GM21576 (cell line): ENCODE results near the gene SLN.

Experiments
- ATAC-seq: cut with Tn5 transposase; IDR thresholded peaks from one replicate; pipeline ENCODE4 v1.9.1; 2021; ENCODE audit warnings: mild to moderate bottlenecking, moderate library complexity; ENCODE audit not compliant: unreplicated experiment

Gene SLN

DNA sequence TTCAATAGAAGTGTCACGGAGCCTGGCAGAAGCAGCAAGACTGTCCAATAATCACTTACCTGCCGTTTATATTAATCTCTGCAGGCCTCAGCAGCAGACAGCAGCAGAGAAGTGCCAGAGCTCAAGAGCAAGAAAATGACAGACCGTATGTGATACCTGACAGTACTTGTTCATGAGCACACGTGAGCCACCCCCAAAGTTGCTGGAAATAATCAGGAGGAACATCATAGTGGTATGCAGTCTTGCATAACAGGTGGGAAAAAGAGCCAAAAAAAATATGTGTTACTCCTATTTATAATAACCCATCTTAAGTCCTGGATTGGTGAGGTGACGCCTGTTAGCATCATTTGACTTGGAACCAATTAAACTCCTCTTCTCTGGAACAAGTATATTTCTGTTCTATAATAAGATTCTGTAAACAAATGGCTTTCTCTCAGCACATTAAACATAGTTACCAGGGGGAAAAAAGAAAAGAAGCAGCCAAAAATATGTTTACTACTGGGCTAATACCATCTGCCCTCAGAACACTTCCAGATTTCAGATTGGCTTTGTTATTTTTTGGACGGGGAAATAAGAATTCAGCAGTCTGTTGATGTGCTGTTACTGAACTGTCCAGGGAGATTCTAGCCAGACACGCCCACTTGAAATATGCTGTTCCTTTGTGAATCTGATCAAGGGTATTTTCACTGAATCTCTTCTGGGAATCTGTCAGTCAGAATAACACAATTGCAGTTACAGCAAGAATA lies 7.9 kb upstream of the SLN start:
- ATAC-seq = no peak

- no peak for ATAC-seq
Measured at GRCh38 chr11:107719073-107719472, 7.2 kb upstream of the SLN start.

DNA sequence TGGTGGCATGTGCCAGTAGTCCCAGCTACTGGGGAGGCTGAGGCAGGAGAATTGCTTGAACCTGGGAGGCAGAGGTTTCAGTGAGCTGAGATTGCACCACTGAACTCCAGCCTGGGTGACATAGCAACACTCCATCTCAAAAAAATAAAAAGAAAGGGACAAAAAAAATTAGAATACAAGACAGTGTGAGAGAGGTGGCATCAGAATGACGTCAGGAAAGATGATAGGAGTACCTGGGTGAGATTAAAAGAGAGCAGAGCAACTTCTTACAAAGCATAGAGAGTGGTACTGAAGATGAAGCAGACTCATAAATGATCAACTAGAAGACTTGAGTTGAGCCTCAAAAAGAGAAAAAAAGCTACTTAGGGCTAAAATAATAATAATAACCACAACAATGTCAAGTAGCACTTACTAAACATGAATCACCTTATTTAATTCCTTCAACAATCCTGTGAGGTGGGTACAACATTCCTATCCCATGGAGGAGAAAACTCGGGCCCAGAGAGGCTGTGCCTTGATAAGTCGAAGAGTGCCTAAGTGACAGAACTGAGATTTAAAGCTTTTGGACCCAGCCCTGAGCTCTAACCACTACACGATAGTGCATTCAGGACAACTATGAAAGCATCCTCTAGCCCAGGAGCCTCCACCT lies 5.2 kb upstream of the SLN start:
- ATAC-seq = no peak

DNA sequence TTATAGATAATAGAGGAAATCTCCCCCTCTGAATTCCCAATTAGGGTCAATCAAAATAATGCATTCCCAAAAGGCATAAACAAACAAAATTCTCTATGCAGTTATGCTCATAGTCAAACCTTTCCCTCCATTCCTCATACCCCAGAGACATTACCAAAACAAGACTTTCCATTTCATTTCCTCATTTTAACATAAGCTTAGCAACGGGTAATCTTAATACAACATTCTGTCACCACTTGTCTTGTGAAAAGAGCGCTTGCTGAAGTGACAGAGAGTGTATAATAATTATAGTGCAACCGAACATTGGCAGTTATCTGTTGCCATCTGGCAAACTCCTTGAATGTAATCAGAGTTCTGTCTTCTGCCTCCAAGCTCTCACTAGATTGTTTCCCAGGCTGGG lies 1.2 kb upstream of the SLN start:
- ATAC-seq = no peak

- ATAC-seq = no peak
Measured at GRCh38 chr11:107710301-107710700, 1.6 kb downstream of the SLN start.

DNA sequence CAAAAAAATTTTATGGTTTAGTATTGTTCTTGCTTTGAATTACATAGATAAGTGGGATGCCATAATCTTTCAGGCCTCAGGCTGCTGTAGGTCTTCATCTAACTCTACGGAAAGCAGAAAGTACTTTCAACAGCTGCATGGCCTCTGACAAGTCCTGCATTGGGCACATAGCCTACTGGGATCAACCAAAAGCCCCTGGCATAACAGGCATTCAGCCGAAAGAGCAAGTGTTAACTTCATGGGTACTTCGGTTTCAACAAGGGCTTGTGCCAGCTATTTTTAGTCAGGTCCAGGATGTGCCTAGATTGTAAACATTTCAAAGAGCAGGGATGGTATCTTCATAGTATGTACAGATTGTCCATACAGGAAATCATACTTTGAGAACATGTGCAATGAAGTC lies 3.1 kb downstream of the SLN start:
- no peak for ATAC-seq

DNA sequence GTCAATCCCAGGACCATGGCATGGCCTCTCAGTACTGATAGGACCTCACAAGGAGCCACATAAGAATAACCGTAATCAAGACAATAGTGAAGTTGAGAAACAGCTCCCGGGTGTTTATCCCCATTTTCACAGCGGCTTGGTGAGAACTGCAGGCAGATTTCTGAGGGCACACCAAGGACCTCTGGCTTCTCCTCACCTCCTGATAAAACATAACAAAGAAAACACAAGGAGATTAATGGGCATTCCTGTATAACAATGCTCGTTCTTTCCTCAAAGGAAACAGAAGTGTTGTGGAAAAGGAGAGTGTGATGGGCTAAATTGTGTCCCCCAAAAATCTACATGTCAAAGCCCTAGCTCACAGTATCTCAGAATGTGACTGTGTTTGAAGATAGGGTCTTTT lies 4.0 kb downstream of the SLN start:
- ATAC-seq = no peak

DNA sequence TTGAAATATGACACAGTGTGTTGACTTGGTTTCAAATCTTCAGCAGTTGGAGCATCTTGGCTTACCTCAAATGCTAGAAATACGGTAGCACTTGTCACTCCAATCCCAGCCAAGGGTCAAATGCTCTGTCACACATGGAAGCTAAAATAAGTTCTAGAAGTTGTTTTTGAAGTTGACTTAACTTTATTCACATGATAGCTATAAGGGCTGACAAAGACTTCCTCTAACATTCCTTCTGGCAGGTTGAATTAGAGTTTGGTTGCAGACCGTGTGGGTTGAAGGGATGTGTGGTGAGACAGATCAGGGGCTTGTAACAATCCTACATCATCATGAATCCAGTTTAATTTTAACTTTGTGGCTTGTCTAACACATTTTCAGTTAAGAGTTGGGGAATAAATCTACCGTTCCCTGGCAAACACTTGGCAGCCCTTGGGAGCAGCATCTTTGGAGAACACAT lies 4.6 kb downstream of the SLN start:
- ATAC-seq = no peak

- ATAC-seq = no peak
Measured at GRCh38 chr11:107706531-107706930, 5.3 kb downstream of the SLN start.

DNA sequence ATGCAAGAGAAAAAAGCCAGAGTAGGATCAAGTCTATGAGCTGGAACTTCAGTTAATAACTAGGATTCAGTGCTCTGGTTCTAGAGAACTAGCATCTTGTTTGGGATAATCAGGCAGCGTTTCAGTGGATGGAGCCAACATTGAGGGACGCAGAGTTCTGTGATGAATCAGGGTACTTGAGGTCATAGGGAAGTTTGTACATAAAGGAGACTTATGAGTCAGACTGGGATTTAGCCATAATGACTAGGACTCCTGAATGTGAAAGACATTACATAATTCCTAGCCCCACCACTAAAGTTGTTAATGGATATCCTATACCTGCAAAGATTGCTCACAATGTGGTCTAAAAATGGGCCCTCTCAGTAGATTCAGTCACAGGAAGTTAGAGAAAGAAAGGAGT lies 6.8 kb downstream of the SLN start:
- no peak for ATAC-seq

DNA sequence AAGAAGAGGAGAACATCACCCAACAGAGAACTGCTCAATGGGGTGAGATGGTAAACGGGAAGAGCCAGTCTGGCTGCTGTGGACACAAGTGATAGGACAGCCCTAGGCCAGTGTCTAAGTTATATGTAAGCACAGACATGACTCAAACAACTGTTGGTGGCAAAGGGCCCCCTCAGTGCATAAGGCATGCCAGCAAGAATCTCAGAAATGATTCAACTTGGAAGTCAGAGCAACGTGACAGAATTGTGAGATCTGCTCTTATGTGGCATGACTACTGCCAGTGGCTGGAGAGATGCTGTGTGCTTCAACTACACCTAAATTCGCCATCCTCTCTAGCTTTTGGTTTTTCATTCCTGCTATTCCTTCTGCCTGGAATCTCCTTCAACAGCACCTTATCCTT lies 7.4 kb downstream of the SLN start:
- no peak for ATAC-seq

- no peak for ATAC-seq
Measured at GRCh38 chr11:107702723-107703122, 9.1 kb downstream of the SLN start.

DNA sequence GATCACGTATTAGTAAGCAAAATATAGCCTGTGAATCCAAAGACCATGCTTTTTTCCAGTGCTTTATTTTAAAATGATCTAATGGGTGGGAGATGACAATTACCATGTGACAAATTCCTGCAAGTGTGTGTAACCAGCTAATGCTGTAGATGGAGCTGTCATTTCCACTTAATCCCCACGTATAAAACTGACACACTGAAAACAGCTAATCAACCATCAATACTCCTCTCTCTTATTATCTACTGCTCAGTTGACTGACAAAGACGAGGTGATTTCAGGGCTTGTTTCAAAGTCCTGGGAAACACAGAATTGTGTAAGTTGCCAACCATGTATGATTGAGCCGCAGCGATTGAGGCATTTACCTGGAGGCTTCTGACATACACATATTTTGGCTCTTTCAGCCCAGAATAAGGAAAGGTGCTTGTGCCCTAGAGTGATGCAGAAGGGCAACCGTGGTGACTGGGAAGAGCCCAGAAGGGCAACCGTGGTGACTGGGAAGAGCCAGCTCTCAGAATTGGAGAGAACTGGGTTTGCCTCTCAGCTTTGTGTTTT lies 9.7 kb downstream of the SLN start:
- no peak for ATAC-seq

- no peak for ATAC-seq
Measured at GRCh38 chr11:107699371-107700285, 12.2 kb downstream of the SLN start.

GRCh38 chr11:107697291-107697690 lies 14.6 kb downstream of the SLN start:
- ATAC-seq = no peak

GRCh38 chr11:107696140-107696539 lies 15.7 kb downstream of the SLN start:
- ATAC-seq = no peak

- ATAC-seq = no peak
Measured at GRCh38 chr11:107695446-107695845, 16.4 kb downstream of the SLN start.

DNA sequence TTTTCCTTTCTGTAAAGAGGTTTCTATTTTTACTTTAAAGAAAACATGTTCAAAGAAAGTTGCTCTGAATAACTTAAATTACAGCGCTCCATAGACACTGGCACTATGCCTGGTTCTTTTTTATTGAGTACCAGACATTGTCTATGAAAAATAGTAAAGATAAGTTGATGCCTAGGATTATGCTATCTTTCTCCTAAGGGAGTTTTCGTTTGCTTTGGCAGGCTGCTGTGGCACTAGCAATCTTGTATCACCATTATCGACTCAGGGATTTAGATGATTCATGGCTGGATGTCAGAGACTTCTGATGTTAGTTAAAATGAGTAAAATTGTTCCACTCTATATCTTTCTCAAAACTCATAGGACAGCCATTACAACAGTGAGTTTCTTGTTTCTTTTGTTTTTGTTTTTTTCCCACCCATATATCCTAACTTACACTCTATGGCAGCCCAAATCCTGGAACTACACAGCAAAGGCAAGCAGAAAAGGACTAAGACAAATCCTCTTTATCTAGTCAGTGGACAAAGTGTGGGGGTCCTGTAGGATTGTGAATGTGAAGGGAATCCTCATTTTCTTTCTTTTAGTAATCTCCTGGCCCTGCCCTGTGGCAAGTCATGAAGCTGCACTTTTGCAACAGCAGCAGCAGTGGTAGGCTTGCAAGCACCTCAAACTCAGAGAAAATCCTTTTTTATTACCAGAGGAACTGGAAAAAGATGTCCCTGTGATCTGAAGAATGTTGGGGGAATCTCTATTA lies 20.7 kb downstream of the SLN start:
- ATAC-seq = no peak

GRCh38 chr11:107689317-107690202 lies 22.3 kb downstream of the SLN start:
- peak; percentile 76 for ATAC-seq
